ENCODE measurements around the gene ADAP1.
A peak's percentile ranks its signal among the peaks of the same experiment; 100 is the strongest.

Gene ADAP1

DNA sequence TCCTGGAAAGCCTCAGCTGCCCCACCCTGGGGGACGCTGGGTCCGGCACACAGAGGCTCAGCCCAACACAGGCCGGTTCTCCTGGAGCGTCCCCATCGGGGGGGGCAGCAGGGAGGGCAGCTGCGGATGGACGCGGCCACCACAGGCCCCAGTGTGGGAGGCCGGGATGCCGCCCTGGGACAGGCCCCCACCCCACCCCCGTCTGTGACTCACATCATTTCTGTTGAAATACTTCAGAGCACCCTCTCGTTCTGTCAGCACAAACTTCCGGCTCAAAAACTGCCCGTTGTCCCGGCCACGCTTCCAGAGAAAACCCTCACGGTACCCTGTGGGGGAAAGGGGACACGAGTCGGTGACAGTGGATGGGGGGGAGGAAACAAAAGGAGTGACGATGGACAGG is 49.6 kb downstream of the ADAP1 start:
- Histone ChIP-seq H3K27me3 (ENCODE audit: insufficient read depth, insufficient read length) (peaks cover 48% of the 10 kb centered on the region), H3K4me3 (ENCODE audit: insufficient read length, low read depth) (no peak overlapping the region), H3K9me3 (ENCODE audit: insufficient read depth, low read length) (no peaks in the 10 kb centered on the region), H3K4me1 (ENCODE audit: insufficient read depth, insufficient read length) (peaks cover 16% of the 10 kb centered on the region), H3K9ac (ENCODE audit: insufficient read length, low read depth) (no peak overlapping the region), H3K36me3 (ENCODE audit: insufficient read depth, insufficient read length, low read length) (no peaks in the 10 kb centered on the region)
- TF ChIP-seq YY1 (IDR thresholded peaks at IDR 0.05; ENCODE audit: insufficient read depth, insufficient read length) (no peak), SUZ12 (IDR thresholded peaks at IDR 0.05; ENCODE audit: extremely low read depth, insufficient read depth, insufficient read length) (no peak), ZNF274 (IDR thresholded peaks at IDR 0.05; ENCODE audit: low read depth, low read length) (no peak)
- DNase-seq (ENCODE audit: low read depth, low spot score), result no peak

DNA sequence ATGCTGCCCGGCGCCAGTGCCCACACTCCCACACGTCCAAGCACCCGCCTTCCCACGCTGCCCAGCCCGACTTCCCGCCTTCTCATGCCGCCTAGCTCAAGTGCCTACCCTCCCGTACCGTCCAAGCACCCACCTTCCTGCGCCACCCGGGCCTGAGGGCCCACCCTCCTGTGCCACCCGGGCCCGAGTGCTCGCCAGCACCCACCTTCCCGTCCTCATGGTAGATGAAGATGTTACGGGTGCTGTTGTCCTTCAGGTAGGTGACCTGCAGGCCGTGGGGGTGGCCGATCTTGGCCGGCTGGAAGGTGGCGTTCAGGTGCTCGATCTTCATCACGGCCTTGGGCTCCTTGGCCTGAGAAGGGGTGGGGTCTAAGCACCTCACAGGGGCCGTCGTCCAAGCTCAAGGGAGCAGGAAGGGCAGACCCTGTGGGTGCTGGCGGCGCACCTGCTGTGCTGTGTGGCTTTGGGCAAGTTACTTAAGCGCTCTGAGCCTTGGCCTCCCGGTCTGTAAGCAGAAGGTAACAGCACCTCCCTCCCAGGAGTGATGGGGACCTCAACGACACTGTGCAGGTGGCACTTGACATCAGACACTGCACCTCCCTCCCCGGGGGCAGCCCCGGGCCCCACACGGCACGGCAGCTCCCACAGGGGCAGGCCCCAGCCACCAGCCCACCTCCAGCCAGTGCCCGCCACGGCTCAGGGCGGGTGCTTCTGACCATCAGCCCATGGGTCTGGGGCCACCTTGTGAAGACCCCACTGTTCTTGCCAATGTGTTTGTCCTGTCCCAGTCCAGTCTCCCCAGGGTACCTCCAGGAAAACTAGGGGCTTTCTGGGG is 50.3 kb downstream of the ADAP1 start:
- H3K27me3 ChIP-seq (ENCODE audit: insufficient read depth, insufficient read length), result peaks cover 42% of the 10 kb centered on the region
- no peak overlapping the region for H3K9ac ChIP-seq (ENCODE audit: insufficient read length, low read depth)
- H3K4me1 ChIP-seq (ENCODE audit: insufficient read depth, insufficient read length), result peaks cover 17% of the 10 kb centered on the region
- H3K36me3 ChIP-seq (ENCODE audit: insufficient read depth, insufficient read length, low read length), result peaks cover 4% of the 10 kb centered on the region
- no peaks in the 10 kb centered on the region for H3K9me3 ChIP-seq (ENCODE audit: insufficient read depth, low read length)
- DNase-seq (ENCODE audit: low read depth, low spot score), result no peak
- no peak overlapping the region for H3K4me3 ChIP-seq (ENCODE audit: insufficient read length, low read depth)
- no peak for TF ChIP-seq SUZ12 (IDR thresholded peaks at IDR 0.05; ENCODE audit: extremely low read depth, insufficient read depth, insufficient read length)

DNA sequence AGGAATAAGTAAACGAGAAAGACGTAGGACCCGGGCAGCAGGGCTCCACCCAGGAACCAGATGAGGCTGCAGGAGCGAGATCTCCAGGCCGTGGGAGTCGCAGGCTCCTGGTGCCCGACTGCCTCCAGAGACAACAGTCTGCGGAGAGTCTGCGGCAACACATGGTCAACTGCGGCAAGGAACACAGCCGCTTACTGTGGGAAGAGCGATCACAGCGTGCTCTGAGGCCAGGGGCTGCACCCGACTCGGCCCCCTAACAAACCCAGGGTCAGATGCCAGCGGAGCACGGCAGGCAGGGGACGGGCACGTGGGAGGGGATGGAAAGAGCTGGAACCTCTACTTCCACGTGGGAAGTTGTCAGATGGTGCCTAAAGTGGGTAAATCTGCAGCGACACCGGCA is 51.5 kb downstream of the ADAP1 start:
- TF ChIP-seq ZNF274 (IDR thresholded peaks at IDR 0.05; ENCODE audit: low read depth, low read length) (no peak), YY1 (IDR thresholded peaks at IDR 0.05; ENCODE audit: insufficient read depth, insufficient read length) (no peak), SUZ12 (IDR thresholded peaks at IDR 0.05; ENCODE audit: extremely low read depth, insufficient read depth, insufficient read length) (no peak)
- Histone ChIP-seq H3K27me3 (ENCODE audit: insufficient read depth, insufficient read length) (peaks cover 37% of the 10 kb centered on the region), H3K36me3 (ENCODE audit: insufficient read depth, insufficient read length, low read length) (peaks cover 15% of the 10 kb centered on the region), H3K9ac (ENCODE audit: insufficient read length, low read depth) (peak overlapping the region; percentile 6), H3K9me3 (ENCODE audit: insufficient read depth, low read length) (no peaks in the 10 kb centered on the region), H3K4me3 (ENCODE audit: insufficient read length, low read depth) (no peak overlapping the region), H3K4me1 (ENCODE audit: insufficient read depth, insufficient read length) (peaks cover 21% of the 10 kb centered on the region)
- DNase-seq (ENCODE audit: low read depth, low spot score), result no peak

DNA sequence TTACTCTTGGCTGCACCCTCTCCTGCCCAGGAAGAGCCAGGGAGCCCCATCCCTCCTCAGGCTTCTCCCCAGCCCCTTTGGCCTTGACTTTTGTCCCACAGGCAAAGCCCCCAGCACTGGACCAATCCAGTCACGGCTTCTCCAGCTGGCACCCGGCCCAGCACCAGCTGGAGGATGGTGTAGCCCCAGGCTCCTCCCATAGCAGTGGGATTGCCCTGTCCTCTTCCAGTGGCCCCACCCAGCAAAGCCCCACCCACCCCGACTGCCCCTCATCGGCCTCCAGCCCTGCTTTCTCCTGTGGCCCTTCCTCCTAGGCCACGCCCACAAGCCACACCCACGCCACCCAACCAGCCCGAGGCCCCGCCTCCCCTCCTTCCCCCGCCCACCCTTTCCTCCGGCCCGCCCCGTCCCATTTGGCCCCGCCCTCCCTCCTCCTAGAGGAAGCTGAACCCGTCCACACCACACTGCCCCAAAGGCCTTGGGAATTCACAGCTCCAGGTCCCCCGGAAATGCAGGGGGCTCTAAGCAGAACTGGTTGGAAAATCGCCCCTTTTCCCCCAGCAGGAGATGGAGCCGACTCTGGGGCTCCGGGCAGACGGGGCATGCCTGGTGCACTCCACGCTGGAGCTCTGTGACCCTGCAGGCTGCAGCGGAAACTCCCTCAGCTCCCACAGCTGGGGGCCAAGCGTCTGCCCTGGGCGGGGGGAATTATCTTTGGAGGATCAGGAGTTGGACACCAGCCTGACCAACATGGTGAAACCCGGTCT is 52.9 kb downstream of the ADAP1 start:
- DNase-seq (ENCODE audit: low read depth, low spot score), result peak; percentile 95
- no peak for TF ChIP-seq ZNF274 (IDR thresholded peaks at IDR 0.05; ENCODE audit: low read depth, low read length)
- no peak for TF ChIP-seq YY1 (IDR thresholded peaks at IDR 0.05; ENCODE audit: insufficient read depth, insufficient read length)
- TF ChIP-seq SUZ12 (IDR thresholded peaks at IDR 0.05; ENCODE audit: extremely low read depth, insufficient read depth, insufficient read length), result no peak
- Histone ChIP-seq H3K9me3 (ENCODE audit: insufficient read depth, low read length) (no peaks in the 10 kb centered on the region), H3K4me3 (ENCODE audit: insufficient read length, low read depth) (no peak overlapping the region), H3K4me1 (ENCODE audit: insufficient read depth, insufficient read length) (peaks cover 22% of the 10 kb centered on the region), H3K27me3 (ENCODE audit: insufficient read depth, insufficient read length) (peaks cover 23% of the 10 kb centered on the region), H3K36me3 (ENCODE audit: insufficient read depth, insufficient read length, low read length) (peaks cover 30% of the 10 kb centered on the region), H3K9ac (ENCODE audit: insufficient read length, low read depth) (no peak overlapping the region)

DNA sequence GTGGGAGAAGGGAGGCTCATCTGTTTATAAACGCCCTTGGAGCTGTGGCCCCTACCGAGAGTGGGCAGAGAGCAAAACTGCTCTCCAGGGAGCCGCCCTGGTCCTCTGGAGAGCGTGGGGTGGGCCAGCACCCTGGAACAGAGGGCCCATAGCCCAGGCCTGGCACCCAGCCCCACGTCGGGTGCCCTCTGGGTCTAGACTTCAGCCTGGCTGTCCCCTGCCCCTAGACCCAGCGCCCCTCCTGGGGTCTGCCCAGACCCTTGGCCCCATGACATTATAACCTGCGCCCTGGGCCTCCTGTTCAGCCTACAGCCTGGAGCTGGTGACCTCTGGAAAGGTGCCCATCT is 53.5 kb downstream of the ADAP1 start:
- Histone ChIP-seq H3K4me3 (ENCODE audit: insufficient read length, low read depth) (no peak overlapping the region), H3K27me3 (ENCODE audit: insufficient read depth, insufficient read length) (peaks cover 23% of the 10 kb centered on the region), H3K4me1 (ENCODE audit: insufficient read depth, insufficient read length) (peaks cover 22% of the 10 kb centered on the region), H3K9ac (ENCODE audit: insufficient read length, low read depth) (no peak overlapping the region), H3K36me3 (ENCODE audit: insufficient read depth, insufficient read length, low read length) (peaks cover 35% of the 10 kb centered on the region), H3K9me3 (ENCODE audit: insufficient read depth, low read length) (no peaks in the 10 kb centered on the region)
- TF ChIP-seq ZNF274 (IDR thresholded peaks at IDR 0.05; ENCODE audit: low read depth, low read length) (no peak), SUZ12 (IDR thresholded peaks at IDR 0.05; ENCODE audit: extremely low read depth, insufficient read depth, insufficient read length) (no peak), YY1 (IDR thresholded peaks at IDR 0.05; ENCODE audit: insufficient read depth, insufficient read length) (no peak)
- no peak for DNase-seq (ENCODE audit: low read depth, low spot score)

DNA sequence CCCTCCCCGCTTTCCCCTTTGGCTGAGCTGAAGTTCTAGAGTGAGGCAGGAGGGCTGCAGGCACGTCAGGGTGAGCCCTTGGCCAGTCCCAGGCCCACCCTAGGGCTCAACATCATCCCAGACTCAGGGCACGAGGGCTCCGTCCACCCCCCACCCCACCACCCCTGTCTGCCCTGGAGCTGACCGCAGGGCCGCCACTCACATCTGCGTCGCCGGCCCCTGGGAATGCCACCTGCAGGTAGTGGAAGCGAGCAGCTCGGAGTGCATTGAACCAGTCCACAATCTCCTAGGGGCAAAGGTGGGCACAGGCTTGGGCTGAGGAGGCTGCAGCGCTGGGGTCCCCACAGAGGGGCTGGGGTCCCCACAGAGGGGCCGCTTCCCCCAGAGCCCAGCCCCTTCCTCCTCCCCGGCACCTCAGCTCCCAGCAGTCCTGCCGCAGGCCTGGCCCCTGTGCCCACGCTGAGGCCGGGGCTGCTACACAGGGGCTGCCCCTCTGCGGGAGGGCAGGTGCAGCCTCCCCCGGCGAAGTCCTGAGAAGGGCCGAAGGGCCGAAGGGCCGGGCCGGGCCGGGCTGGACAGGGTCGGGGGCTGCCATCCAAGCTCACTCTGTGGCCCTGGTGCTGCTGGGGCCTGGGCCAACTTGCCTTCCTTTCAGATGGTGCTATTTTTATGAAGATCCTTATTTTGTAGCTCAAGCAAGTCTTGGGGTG is 54.0 kb downstream of the ADAP1 start:
- Histone ChIP-seq H3K4me3 (ENCODE audit: insufficient read length, low read depth) (no peak overlapping the region), H3K9ac (ENCODE audit: insufficient read length, low read depth) (no peak overlapping the region), H3K36me3 (ENCODE audit: insufficient read depth, insufficient read length, low read length) (peaks cover 40% of the 10 kb centered on the region), H3K4me1 (ENCODE audit: insufficient read depth, insufficient read length) (peaks cover 22% of the 10 kb centered on the region), H3K9me3 (ENCODE audit: insufficient read depth, low read length) (no peaks in the 10 kb centered on the region), H3K27me3 (ENCODE audit: insufficient read depth, insufficient read length) (peaks cover 21% of the 10 kb centered on the region)
- DNase-seq (ENCODE audit: low read depth, low spot score), result no peak
- TF ChIP-seq ZNF274 (IDR thresholded peaks at IDR 0.05; ENCODE audit: low read depth, low read length), result no peak
- TF ChIP-seq YY1 (IDR thresholded peaks at IDR 0.05; ENCODE audit: insufficient read depth, insufficient read length), result no peak
- no peak for TF ChIP-seq SUZ12 (IDR thresholded peaks at IDR 0.05; ENCODE audit: extremely low read depth, insufficient read depth, insufficient read length)

DNA sequence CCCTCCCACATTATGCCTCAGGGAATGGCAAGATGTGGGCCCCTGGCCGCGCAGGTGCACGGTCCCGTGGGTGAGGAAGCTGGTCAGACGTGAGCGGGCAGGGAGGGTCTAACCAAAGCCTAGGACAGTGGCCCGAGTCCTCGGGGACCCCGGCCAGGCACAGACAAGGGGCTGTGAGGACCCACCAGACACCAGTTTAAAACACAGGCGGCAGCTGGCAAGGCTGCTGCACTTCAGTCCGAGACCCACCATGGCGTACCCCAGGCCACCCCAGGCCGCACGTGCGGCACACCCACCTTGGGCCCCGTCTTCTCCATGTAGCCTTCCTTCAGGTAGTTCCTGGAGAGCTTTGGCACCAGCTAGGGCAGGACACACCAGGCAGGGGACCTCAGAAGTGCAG is 54.7 kb downstream of the ADAP1 start:
- DNase-seq (ENCODE audit: low read depth, low spot score), result no peak
- Histone ChIP-seq H3K4me3 (ENCODE audit: insufficient read length, low read depth) (no peak overlapping the region), H3K4me1 (ENCODE audit: insufficient read depth, insufficient read length) (peaks cover 21% of the 10 kb centered on the region)

More for the DNA sequence above, 54.7 kb downstream of the ADAP1 start:
- Histone ChIP-seq H3K9ac (ENCODE audit: insufficient read length, low read depth) (no peak overlapping the region), H3K9me3 (ENCODE audit: insufficient read depth, low read length) (no peaks in the 10 kb centered on the region), H3K36me3 (ENCODE audit: insufficient read depth, insufficient read length, low read length) (peaks cover 47% of the 10 kb centered on the region), H3K27me3 (ENCODE audit: insufficient read depth, insufficient read length) (peaks cover 14% of the 10 kb centered on the region)
- no peak for TF ChIP-seq YY1 (IDR thresholded peaks at IDR 0.05; ENCODE audit: insufficient read depth, insufficient read length)
- no peak for TF ChIP-seq ZNF274 (IDR thresholded peaks at IDR 0.05; ENCODE audit: low read depth, low read length)
- TF ChIP-seq SUZ12 (IDR thresholded peaks at IDR 0.05; ENCODE audit: extremely low read depth, insufficient read depth, insufficient read length), result no peak

Measured in NT2/D1 (cell line).